HG02623 (cell line): Measurements from ENCODE around the gene SUPT4H1.

Source experiments
- ATAC-seq: cut with Tn5 transposase; IDR thresholded peaks from one replicate; pipeline ENCODE4 v1.9.1; 2021; ENCODE audit warnings: moderate library complexity; ENCODE audit not compliant: unreplicated experiment

The SUPT4H1 gene

DNA sequence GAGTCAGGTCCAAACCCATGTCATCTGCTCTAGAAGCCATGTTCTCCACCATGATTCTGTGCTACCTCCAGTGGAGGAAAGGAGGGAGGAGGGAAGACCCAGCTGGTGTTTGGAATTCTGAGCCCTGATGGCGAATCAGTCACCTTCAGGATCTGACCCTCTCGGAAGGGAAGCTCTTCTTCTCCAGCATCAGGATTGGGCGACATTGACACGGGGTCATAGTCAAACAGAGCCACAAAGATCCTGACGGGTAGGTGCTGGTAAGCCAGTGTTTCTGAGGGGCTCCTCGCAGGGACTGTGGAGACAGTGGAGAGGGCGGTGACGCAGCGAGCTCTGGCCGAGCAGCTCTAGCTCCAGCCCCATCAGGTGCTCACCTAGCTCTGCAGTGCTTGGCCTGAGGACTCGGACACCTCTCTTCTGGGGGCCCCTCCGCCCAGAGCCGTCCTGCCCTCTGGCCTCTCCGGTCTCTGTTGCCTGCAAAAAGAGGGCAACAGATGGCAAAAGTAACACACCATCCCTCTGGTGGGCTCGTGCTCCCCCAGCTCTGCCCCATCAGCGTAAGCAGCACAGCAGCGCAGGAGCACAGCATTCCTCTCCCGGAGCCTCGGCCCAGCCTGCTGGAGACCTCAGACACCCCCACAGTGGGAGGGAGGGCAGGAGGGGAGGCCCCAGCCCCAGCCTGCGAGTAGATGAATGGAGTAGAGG lies 44.4 kb downstream of the SUPT4H1 start:
- ATAC-seq, result no peak

DNA sequence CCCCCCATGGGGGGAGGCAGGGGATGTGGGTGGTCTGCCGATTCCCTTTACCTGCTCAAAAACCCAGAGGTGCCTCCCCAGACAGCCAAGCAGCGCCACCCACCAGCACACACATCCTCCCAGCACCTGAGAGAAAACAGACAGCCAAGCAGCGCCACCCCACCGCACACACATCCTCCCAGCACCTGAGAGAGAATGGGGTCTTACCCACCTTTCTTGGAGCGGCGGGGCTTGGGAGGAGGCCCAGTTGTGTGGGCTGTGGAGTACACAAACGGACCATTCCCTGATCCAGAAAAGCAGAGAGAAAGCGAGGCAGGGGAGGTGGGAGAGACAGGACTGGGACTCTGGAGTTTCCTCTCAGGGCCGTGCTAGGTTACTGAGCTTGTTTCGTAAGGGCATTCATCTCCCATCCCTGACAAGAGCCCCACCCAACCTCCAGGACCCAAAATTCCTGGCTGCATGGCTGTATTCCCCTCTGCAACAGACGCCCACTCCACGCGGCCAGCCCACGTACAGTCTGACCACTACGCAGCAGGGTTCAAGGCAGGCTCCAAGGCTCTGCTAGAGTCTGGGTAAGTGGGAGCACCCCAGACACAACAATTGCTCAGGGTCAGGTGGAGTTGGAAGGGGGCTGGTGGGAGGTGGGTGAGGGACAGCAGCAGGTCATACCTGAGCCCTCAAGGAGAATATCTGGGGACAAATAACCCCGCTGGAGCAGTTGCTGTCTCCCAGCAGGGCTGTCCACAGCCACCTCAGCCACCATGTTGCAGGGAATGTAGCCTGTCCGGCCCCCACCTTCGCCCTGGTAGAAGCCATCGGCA lies 45.7 kb downstream of the SUPT4H1 start:
- no peak for ATAC-seq

GRCh38 chr17:58305626-58306025 lies 46.4 kb downstream of the SUPT4H1 start:
- ATAC-seq, result no peak

DNA sequence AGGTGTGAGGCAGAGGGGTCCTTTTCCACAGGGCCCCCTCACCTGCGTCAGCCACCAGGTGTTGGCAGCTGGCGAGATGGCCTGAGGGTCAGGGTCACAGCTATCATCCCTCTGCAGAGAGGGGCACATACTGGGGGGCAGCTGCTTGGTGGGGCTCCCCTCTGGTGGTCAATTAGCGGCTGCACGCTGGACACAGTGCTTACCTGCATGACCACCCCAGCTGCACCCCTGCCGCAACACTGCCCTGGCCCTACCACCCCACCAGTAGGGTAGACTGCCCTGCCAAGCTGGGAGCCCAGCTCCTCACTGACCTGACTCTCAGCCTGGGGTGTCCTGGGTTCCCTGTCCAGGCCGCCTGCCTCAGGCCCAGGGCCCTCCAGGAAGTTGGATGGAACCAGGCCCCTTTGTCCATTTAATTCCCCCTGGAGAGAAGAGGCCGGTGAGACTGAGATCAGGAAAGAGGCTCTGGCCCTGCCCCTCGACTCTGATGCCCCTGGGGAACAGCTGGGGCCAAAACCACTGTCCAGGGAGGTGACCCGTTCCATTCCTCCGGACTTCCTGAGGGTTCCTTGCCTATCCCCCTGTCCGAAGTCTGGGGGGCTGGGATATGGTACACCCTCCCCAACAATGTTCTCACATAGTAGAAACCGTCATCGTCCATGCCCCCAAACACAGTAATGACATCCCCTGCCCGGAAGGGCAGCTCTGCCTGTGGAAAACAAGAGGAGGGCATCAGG lies 47.1 kb downstream of the SUPT4H1 start:
- ATAC-seq, result no peak

- no peak for ATAC-seq
Observed at GRCh38 chr17:58303971-58304749, 47.8 kb downstream of the SUPT4H1 start.

DNA sequence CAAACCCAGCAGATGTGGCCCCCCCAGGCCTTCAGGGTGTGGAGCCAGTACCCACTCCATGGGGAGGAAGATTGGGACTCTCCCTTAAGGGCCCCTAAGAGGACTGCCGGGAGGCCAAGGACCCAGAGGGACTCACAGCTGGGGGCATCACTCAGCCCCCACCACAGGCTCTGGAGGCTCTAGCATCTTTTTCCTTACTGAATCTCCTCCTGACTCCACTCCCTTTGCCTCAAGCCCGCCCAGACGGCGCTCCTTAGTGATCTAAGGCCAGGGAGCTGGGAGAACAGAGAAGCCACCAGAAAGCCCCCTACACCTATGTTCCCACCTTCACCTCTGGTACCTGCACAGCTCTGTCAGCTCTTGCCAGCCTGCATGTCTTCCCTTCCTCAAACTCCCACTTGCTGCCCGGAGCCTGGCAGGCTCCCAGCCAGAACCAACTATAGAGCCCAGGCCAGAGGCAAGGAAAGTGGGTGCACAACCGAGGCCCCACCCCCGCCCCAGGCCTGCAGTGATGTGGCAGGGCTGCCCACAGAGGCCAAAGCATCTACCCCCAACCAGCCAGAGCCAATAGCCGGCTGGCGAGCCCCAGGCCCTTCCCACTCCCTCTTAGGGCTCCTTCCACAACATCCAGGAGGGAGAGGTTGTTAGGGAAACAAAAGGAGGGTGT lies 48.9 kb downstream of the SUPT4H1 start:
- no peak for ATAC-seq

GRCh38 chr17:58302171-58302918 lies 49.7 kb downstream of the SUPT4H1 start:
- ATAC-seq, result no peak

DNA sequence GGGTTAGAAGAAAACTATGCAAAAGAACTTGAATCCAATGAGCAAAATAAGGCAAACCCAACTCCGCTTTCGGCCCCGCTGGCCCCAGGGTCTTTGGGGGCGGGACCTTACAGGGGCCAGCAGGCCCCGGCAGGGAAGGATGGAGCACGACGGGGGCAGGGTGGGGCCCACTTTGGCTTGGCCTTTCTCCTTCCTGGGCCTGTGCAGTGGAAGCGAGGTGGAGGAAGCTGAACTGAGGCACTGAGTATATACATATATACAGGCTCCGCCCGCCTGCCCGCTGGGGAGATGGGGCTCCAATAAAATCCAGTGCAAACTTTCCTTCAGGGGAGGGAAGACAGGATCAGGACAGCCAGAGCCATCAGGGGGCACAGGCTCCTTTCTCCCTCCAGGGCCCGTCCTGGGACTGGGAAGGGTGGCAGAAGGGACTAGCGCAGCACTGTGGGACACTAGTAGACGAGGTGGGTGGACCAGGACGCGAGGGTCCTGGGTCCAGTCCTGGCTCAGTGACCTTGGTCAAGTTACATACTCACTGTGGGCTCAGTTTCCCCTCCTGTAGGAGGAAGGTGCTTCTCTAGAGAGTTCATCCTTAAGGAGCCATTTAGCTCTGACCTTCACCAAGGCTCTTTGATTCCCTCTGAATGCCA lies 50.4 kb downstream of the SUPT4H1 start:
- ATAC-seq, result no peak

DNA sequence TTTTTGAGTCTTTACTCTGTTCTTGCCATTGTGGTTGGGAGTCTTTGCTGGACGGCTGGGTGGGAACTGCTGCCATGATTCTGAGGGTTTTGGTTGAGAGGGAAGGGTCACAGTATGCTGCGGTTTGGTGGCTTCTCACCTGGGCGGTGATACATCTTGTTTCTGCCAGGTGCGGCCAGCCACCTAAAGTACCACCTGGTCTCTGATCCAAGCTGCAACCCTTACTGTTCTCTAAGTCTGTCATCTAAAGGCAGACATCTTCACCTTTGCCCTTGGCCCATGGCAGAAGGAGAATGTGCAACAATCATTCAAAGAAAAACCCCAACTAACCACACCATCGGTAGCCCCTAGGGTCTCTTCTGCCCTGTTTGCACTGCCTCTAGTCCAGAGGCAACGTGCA lies 51.7 kb downstream of the SUPT4H1 start:
- ATAC-seq, result no peak
